Measurements from ENCODE around the gene CACNA2D2. TPM values are rescaled to one million over a fixed set of nuclear protein-coding genes. Genes with fewer than 3 reads are reported as not detected.

Gene CACNA2D2
- total and polyA plus RNA-seq, 2 of the 8 experiments (the other 6 are each of a cell fraction or from before 2014, with no cell fraction given): 14.1 to 25.0 TPM

DNA sequence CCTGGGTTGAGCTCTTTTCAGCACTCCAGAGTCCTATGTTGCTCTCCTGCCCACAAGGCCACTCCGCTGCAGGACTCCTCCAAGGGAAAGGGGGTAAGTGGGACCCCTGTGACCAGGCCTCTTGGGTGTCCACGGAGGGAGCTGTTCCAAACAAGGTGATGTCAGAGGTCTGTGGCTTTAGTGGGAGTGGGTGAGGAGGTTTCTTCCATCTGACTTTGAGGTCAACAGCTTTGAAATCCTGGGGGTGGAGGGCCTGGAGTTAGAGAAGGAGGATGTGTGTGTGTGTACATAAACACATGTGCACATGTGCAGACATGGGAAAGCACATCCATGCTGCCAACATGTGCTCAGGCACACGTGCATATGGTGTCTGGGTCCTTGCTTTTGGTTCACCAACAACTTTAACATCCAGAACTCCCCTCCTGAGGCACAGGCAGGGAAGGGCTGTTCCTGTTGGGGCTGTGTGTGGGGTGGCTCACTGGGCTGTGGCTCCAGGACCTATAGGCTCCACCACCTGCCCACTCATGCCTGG, 92.8 kb downstream of the CACNA2D2 start:
- no peak overlapping the region for H3K4me2 ChIP-seq (ENCODE audit: insufficient read depth in 1 of 2, low read depth in 2 of 2, low read length in 2 of 2)
- H2AK5ac ChIP-seq (ENCODE audit: low read depth, low read length): no peak overlapping the region
- no peak for DNase-seq (ENCODE audit: low read depth in 1 of 2, low spot score in 2 of 2)
- no peak overlapping the region for H4K8ac ChIP-seq (ENCODE audit: extremely low read depth, insufficient read depth, low read length)
- no peak for FAIRE-seq
- H4K5ac ChIP-seq (ENCODE audit: insufficient read length, low read depth, low read length): no peak overlapping the region
- H2BK120ac ChIP-seq (replicated peaks; ENCODE audit: low read depth, low read length): no peak overlapping the region
- H3K14ac ChIP-seq (ENCODE audit: insufficient read length): no peak overlapping the region
- H3K9ac ChIP-seq (replicated peaks in 1 of 4; ENCODE audit: extremely low read depth in 1 of 4, low read depth in 3 of 4, low read length in 3 of 4): no peak overlapping the region
- no peak overlapping the region for H2BK20ac ChIP-seq (ENCODE audit: low read length)
- H4K91ac ChIP-seq (replicated peaks; ENCODE audit: insufficient read length, low read length): no peak overlapping the region
- no peaks in the 10 kb centered on the region for H3K23me2 ChIP-seq (ENCODE audit: low read depth, low read length)
- TF ChIP-seq, protein P1, sequence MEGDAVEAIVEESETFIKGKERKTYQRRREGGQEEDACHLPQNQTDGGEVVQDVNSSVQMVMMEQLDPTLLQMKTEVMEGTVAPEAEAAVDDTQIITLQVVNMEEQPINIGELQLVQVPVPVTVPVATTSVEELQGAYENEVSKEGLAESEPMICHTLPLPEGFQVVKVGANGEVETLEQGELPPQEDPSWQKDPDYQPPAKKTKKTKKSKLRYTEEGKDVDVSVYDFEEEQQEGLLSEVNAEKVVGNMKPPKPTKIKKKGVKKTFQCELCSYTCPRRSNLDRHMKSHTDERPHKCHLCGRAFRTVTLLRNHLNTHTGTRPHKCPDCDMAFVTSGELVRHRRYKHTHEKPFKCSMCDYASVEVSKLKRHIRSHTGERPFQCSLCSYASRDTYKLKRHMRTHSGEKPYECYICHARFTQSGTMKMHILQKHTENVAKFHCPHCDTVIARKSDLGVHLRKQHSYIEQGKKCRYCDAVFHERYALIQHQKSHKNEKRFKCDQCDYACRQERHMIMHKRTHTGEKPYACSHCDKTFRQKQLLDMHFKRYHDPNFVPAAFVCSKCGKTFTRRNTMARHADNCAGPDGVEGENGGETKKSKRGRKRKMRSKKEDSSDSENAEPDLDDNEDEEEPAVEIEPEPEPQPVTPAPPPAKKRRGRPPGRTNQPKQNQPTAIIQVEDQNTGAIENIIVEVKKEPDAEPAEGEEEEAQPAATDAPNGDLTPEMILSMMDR (IDR thresholded peaks at IDR 0.05; ENCODE audit: control extremely low read depth in 1 of 3, insufficient read depth in 1 of 3, low read depth in 1 of 3, low read length in 3 of 3): no peak
- TF ChIP-seq NRF1 (IDR thresholded peaks at IDR 0.05; ENCODE audit: low read depth, low read length): no peak
- TF ChIP-seq RFX5 (IDR thresholded peaks at IDR 0.05; ENCODE audit: borderline replicate concordance, low read depth, low read length): no peak
- TF ChIP-seq KDM5A (IDR thresholded peaks at IDR 0.05; ENCODE audit: low read length): no peak
- no peak overlapping the region for H3K4me3 ChIP-seq (ENCODE audit: extremely low read depth in 1 of 4, insufficient read depth in 2 of 4, low read depth in 3 of 4, low read length in 4 of 4)
- H3K79me1 ChIP-seq (ENCODE audit: low read depth, low read length): no peaks in the 10 kb centered on the region
- ChIA-PET CTCF (ENCODE audit: partially characterized antibody) (interaction anchor here (0.8 to 8.0 kb wide), 10 partner anchors 8 to 201 kb away, joined by 3 to 63 read pairs (median 4); no protein-coding TSS in a partner anchor), POLR2A (ENCODE audit: partially characterized antibody) (interaction anchor here (0.7 to 0.8 kb wide), 2 partner anchors 44 to 150 kb away, joined by 3 to 5 read pairs; no protein-coding TSS in a partner anchor)
- no peaks in the 10 kb centered on the region for H3K9me3 ChIP-seq (ENCODE audit: insufficient read depth in 2 of 2, low read depth in 1 of 2, low read length in 1 of 2)
- no peaks in the 10 kb centered on the region; a peak in 1 of 7 replicates for H3K4me1 ChIP-seq (replicated peaks in 1 of 4; ENCODE audit: control insufficient read depth in 3 of 4, insufficient read depth in 4 of 4, low read length in 3 of 4)
- no peaks in the 10 kb centered on the region for H3K79me2 ChIP-seq (ENCODE audit: control insufficient read depth in 1 of 2, insufficient read depth in 2 of 2, low read length in 2 of 2)
- peaks cover 2 to 13% of the 10 kb centered on the region in 2 experiments for H4K20me1 ChIP-seq (replicated peaks in 1 of 2; ENCODE audit: control insufficient read depth in 1 of 2, insufficient read depth in 2 of 2, low read length in 2 of 2)
- no peak overlapping the region for H2BK5ac ChIP-seq (ENCODE audit: low read depth, low read length)
- H3K56ac ChIP-seq (replicated peaks; ENCODE audit: insufficient read length, low read depth, low read length): no peak overlapping the region
- peaks cover 0 to 2% (median 0%) of the 10 kb centered on the region in 4 experiments; a peak in 2 of 7 replicates for H3K27me3 ChIP-seq (replicated peaks in 1 of 4; ENCODE audit: control insufficient read depth in 3 of 4, extremely low read depth in 1 of 4, insufficient read depth in 3 of 4, low read length in 3 of 4)
- WGBS, 2 experiments (ENCODE audit: extremely low coverage in 1 of 2, insufficient coverage in 1 of 2, insufficient read length in 1 of 2, insufficient replicate concordance in 2 of 2, low coverage in 1 of 2, low lambda C conversion rate in 2 of 2, missing lambda C conversion rate in 1 of 2): 91% methylated on average over 3 of the region's 3 CpGs; no CpG with 5 or more reads in 1 of the 2 experiments
- no peak overlapping the region for H3K27ac ChIP-seq (ENCODE audit: low read depth, low read length)
- H3K36me3 ChIP-seq (ENCODE audit: control insufficient read depth in 2 of 4, insufficient read depth in 4 of 4, low read length in 3 of 4): no peaks in the 10 kb centered on the region; a peak in 1 of 8 replicates
- no peak overlapping the region for H2AFZ ChIP-seq (ENCODE audit: low read length)
- no peak overlapping the region for H3K4ac ChIP-seq (replicated peaks; ENCODE audit: insufficient read length, low read depth, low read length)
- no peak overlapping the region for H2BK15ac ChIP-seq (ENCODE audit: low read length)
- H3K18ac ChIP-seq (ENCODE audit: extremely low read depth, low read length): no peak overlapping the region
- H2BK12ac ChIP-seq (ENCODE audit: low read depth, low read length): no peak overlapping the region
- no peak overlapping the region for H3K23ac ChIP-seq (ENCODE audit: insufficient read length)

Data from H1 (cell line).